ENCODE measurements around the gene GALM.
"Not testable (repeated sequence)": the region's sequence is repeated elsewhere in the genome, so short reads cannot be mapped to it uniquely, and the experiment has no call there.

GALM gene

GRCh38 chr2:38754506-38754905 is 88.6 kb downstream of the GALM start:
- Histone ChIP-seq H3K9me3 (ENCODE audit: control insufficient read depth, insufficient read depth, low read length) (no peaks in the 10 kb centered on the region), H3K4me1 (ENCODE audit: insufficient read depth, low read length) (peaks cover 6% of the 10 kb centered on the region; the same call in 1 of the 2 replicates), H3K9ac (ENCODE audit: low read depth, low read length) (no peak overlapping the region), H3K36me3 (ENCODE audit: insufficient read depth, low read length) (peaks cover 7% of the 10 kb centered on the region; the same call in 1 of the 2 replicates)

- H3K4me1 ChIP-seq (ENCODE audit: insufficient read depth, low read length); H3K36me3 ChIP-seq (ENCODE audit: insufficient read depth, low read length); H3K9me3 ChIP-seq (ENCODE audit: control insufficient read depth, insufficient read depth, low read length); H3K9ac ChIP-seq (ENCODE audit: low read depth, low read length): not testable (repeated sequence)
Measured at GRCh38 chr2:38755891-38756290, 90.0 kb downstream of the GALM start.

- Histone ChIP-seq H3K4me1 (ENCODE audit: insufficient read depth, low read length) (no peaks in the 10 kb centered on the region), H3K36me3 (ENCODE audit: insufficient read depth, low read length) (no peaks in the 10 kb centered on the region), H3K9ac (ENCODE audit: low read depth, low read length) (no peak overlapping the region), H3K9me3 (ENCODE audit: control insufficient read depth, insufficient read depth, low read length) (no peaks in the 10 kb centered on the region)
Measured at GRCh38 chr2:38763228-38763627, 97.3 kb downstream of the GALM start.

GRCh38 chr2:38763728-38764127 is 97.8 kb downstream of the GALM start:
- Histone ChIP-seq H3K36me3 (ENCODE audit: insufficient read depth, low read length) (no peaks in the 10 kb centered on the region), H3K9ac (ENCODE audit: low read depth, low read length) (no peak overlapping the region), H3K9me3 (ENCODE audit: control insufficient read depth, insufficient read depth, low read length) (no peaks in the 10 kb centered on the region), H3K4me1 (ENCODE audit: insufficient read depth, low read length) (no peaks in the 10 kb centered on the region)

DNA sequence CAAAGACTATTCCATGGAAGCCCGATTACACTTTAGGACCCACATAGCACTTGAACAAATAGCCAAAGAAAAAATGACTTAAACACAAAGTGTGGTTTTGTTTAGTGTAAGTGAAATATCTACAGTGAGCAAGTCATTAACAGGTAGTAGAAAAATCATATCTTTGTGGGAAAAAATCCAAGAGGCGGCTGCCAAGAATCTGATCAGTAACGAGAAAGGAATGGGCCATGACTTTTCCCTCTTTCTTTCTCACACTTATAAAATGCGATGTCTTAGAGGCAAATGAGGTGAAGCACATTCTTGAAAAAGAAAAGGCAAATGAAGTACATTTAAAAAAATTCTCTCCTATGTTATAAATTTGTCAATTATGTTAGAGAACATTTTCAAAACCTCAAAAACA is 99.2 kb downstream of the GALM start:
- Histone ChIP-seq H3K9me3 (ENCODE audit: control insufficient read depth, insufficient read depth, low read length) (no peaks in the 10 kb centered on the region), H3K4me1 (ENCODE audit: insufficient read depth, low read length) (no peaks in the 10 kb centered on the region), H3K9ac (ENCODE audit: low read depth, low read length) (no peak overlapping the region), H3K36me3 (ENCODE audit: insufficient read depth, low read length) (no peaks in the 10 kb centered on the region)

DNA sequence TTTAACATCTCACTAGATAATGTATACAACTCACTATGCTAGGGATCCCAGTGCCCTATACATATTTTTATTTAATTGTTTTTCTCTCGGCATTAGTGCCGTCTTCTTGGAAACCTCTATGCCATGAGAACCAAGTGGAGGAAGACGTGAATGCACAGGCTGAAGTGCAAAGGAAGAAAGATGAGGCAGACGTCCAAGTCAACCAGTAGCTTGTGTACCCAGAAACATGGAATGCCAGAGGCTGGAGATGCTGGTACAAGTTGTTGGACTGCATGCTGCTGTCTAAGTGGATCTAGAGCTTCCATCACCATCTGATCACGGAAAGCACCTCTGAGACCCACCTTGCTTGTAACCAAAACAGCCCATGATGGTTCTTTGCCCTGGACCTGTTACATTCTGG is 99.6 kb downstream of the GALM start:
- no peaks in the 10 kb centered on the region for H3K4me1 ChIP-seq (ENCODE audit: insufficient read depth, low read length)
- no peaks in the 10 kb centered on the region for H3K9me3 ChIP-seq (ENCODE audit: control insufficient read depth, insufficient read depth, low read length)
- no peaks in the 10 kb centered on the region for H3K36me3 ChIP-seq (ENCODE audit: insufficient read depth, low read length)
- no peak overlapping the region for H3K9ac ChIP-seq (ENCODE audit: low read depth, low read length)

GRCh38 chr2:38771632-38772031 is 105.7 kb downstream of the GALM start:
- no peaks in the 10 kb centered on the region for H3K36me3 ChIP-seq (ENCODE audit: insufficient read depth, low read length)
- no peak overlapping the region for H3K9ac ChIP-seq (ENCODE audit: low read depth, low read length)
- no peaks in the 10 kb centered on the region for H3K4me1 ChIP-seq (ENCODE audit: insufficient read depth, low read length)
- no peaks in the 10 kb centered on the region for H3K9me3 ChIP-seq (ENCODE audit: control insufficient read depth, insufficient read depth, low read length)

DNA sequence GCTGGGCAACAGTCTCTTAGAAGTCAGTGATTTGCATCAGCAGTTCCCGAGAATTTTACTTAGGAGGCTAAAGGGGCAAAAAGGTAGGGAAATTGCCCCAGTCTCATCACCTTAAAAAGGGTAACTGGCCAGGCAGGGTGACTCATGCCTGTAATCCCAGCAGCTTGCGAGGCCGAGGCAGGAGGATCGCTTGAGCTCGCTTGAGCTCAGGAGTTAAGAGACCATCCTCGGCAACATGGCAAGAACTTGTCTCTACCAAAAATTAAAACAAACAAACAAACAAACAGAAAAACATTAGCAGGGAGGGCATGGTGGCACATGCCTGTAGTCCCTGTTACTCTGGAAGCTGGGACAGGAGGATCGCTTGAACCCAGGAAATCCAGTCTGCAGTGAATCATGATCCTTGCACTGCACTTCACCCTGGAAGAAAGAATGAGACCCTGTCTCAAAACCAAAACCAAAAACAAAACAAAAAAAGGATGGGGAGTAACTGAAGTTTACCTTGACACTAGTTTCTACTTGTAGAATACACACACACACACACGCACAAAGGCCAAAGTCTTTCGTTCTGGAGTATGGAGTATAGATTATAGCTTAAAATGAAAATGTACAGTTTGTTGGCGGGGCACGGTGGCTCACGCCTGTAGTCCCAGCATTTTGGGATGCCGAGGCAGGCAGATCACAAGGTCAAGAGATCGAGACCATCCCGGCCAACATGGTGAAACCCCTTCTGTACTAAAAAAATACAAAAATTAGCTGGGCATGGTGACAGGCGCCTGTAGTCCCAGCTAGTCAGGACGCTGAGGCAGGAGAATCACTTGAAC is 109.4 kb downstream of the GALM start:
- no peak overlapping the region for H3K9ac ChIP-seq (ENCODE audit: low read depth, low read length)
- H3K36me3 ChIP-seq (ENCODE audit: insufficient read depth, low read length) = no peaks in the 10 kb centered on the region
- H3K9me3 ChIP-seq (ENCODE audit: control insufficient read depth, insufficient read depth, low read length) = no peaks in the 10 kb centered on the region
- H3K4me1 ChIP-seq (ENCODE audit: insufficient read depth, low read length) = no peaks in the 10 kb centered on the region

- Histone ChIP-seq H3K9ac (ENCODE audit: low read depth, low read length) (no peak overlapping the region), H3K36me3 (ENCODE audit: insufficient read depth, low read length) (no peaks in the 10 kb centered on the region), H3K4me1 (ENCODE audit: insufficient read depth, low read length) (no peaks in the 10 kb centered on the region), H3K9me3 (ENCODE audit: control insufficient read depth, insufficient read depth, low read length) (no peaks in the 10 kb centered on the region)
Measured at GRCh38 chr2:38775921-38776225, 110.0 kb downstream of the GALM start.

- no peak overlapping the region for H3K9ac ChIP-seq (ENCODE audit: low read depth, low read length)
- peaks cover 3% of the 10 kb centered on the region; the same call in 1 of the 2 replicates for H3K36me3 ChIP-seq (ENCODE audit: insufficient read depth, low read length)
- H3K9me3 ChIP-seq (ENCODE audit: control insufficient read depth, insufficient read depth, low read length) = no peaks in the 10 kb centered on the region
- no peaks in the 10 kb centered on the region for H3K4me1 ChIP-seq (ENCODE audit: insufficient read depth, low read length)
Measured at GRCh38 chr2:38776531-38776930, 110.6 kb downstream of the GALM start.

GRCh38 chr2:38778687-38779082 is 112.8 kb downstream of the GALM start:
- no peaks in the 10 kb centered on the region for H3K4me1 ChIP-seq (ENCODE audit: insufficient read depth, low read length)

DNA sequence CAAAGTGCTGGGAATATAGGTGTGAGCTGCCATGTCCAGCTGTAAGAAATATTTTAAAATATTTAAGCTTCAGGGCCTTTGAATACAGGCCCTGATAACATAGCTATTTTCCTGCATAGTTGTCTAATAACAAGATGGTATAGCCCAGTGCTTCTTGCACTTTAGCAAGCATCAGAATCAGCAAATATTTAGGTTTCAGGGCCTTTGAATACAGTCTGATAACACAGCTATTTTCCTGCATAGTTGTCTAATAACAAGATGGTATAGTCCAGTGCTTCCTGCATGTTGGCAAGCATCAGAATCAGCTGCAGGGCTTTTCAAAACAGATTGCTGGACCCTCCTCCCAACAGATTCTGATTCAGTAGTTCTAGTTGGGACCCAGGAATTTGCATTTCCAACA is 117.7 kb downstream of the GALM start:
- H3K36me3 ChIP-seq (ENCODE audit: insufficient read depth, low read length) = peaks cover 5% of the 10 kb centered on the region; the same call in 1 of the 2 replicates
- no peak overlapping the region for H3K9ac ChIP-seq (ENCODE audit: low read depth, low read length)
- peaks cover 4% of the 10 kb centered on the region; the same call in 1 of the 2 replicates for H3K4me1 ChIP-seq (ENCODE audit: insufficient read depth, low read length)
- no peaks in the 10 kb centered on the region for H3K9me3 ChIP-seq (ENCODE audit: control insufficient read depth, insufficient read depth, low read length)

More at GRCh38 chr2:38778687-38779082, 112.8 kb downstream of the GALM start:
- Histone ChIP-seq H3K9ac (ENCODE audit: low read depth, low read length) (peak overlapping the region; percentile 93), H3K9me3 (ENCODE audit: control insufficient read depth, insufficient read depth, low read length) (no peaks in the 10 kb centered on the region), H3K36me3 (ENCODE audit: insufficient read depth, low read length) (peaks cover 5% of the 10 kb centered on the region; the same call in 1 of the 2 replicates)
